GM23338 (cell line): Measurements from ENCODE around the gene DDX60. TPM values are rescaled to one million over a fixed set of nuclear protein-coding genes. Genes with fewer than 3 reads are reported as not detected.

Experiments
- ATAC-seq: fragments of 200-7000 bp; cut with Tn5 transposase; 3 replicates; pipeline ENCODE4 v1.9.1; 2020
- DNase-seq: peaks from one replicate; pipeline ENCODE4 v3.0.0-alpha.2; 2015; ENCODE audit warnings: low spot score
- H2AFZ ChIP-seq: fragments of 200-600 bp; sonication (generic); 2 replicates; pipeline ENCODE4 v1.8.0; 2016; ENCODE audit warnings: antibody characterized with exemption, mild to moderate bottlenecking, moderate library complexity
- H3F3A ChIP-seq: fragments of 200-600 bp; sonication (generic); replicated peaks from 2 replicates; pipeline ENCODE4 v1.8.0; 2017; ENCODE audit warnings: antibody characterized with exemption, mixed run types, low read depth
- H3K27ac ChIP-seq: fragments of 200-600 bp; sonication (generic); 2 replicates; pipeline ENCODE4 v1.6.1; 2016; ENCODE audit warnings: low read depth
- H3K27me3 ChIP-seq: fragments of 200-600 bp; sonication (generic); 2 replicates; pipeline ENCODE4 v1.8.0; 2016; ENCODE audit warnings: mild to moderate bottlenecking, mixed run types, moderate library complexity; ENCODE audit not compliant: insufficient read depth
- H3K36me3 ChIP-seq: fragments of 200-600 bp; sonication (generic); 2 replicates; pipeline ENCODE4 v1.8.0; 2016; ENCODE audit warnings: mild to moderate bottlenecking; ENCODE audit not compliant: insufficient read depth
- H3K4me1 ChIP-seq: fragments of 200-600 bp; sonication (generic); 2 replicates; pipeline ENCODE4 v1.8.0; 2016; ENCODE audit warnings: mild to moderate bottlenecking, moderate library complexity; ENCODE audit not compliant: insufficient read depth
- H3K4me2 ChIP-seq: fragments of 200-600 bp; sonication (generic); 2 replicates; pipeline ENCODE4 v1.7.1; 2017; ENCODE audit warnings: mixed run types
- H3K4me3 ChIP-seq: fragments of 200-600 bp; sonication (generic); 2 replicates; pipeline ENCODE4 v1.6.1; 2016; ENCODE audit warnings: mixed run types
- H3K79me2 ChIP-seq: fragments of 200-600 bp; sonication (generic); replicated peaks from 2 replicates; pipeline ENCODE4 v1.8.0; 2017; ENCODE audit warnings: mild to moderate bottlenecking; ENCODE audit not compliant: insufficient read depth
- H3K9me2 ChIP-seq: fragments of 200-600 bp; sonication (generic); 2 replicates; pipeline ENCODE4 v1.8.0; 2017; ENCODE audit not compliant: insufficient read depth
- H4K20me1 ChIP-seq: fragments of 200-600 bp; sonication (generic); replicated peaks from 2 replicates; pipeline ENCODE4 v1.8.0; 2017; ENCODE audit warnings: mild to moderate bottlenecking; ENCODE audit not compliant: insufficient read depth
- H3K27ac Mint-ChIP-seq: 2 replicates; pipeline ENCODE4 v1.8.0; 2020; ENCODE audit warnings: inconsistent platforms, mild to moderate bottlenecking, moderate library complexity, mixed read lengths
- H3K27me3 Mint-ChIP-seq: 3 replicates; pipeline ENCODE4 v1.8.0; 2022; ENCODE audit warnings: low read depth, mild to moderate bottlenecking, moderate library complexity, mixed read lengths, inconsistent platforms; ENCODE audit not compliant: insufficient read depth, poor library complexity
- H3K36me3 Mint-ChIP-seq: 3 replicates; pipeline ENCODE4 v1.8.0; 2021; ENCODE audit warnings: low read depth, mild to moderate bottlenecking, inconsistent platforms, moderate library complexity, mixed read lengths
- H3K4me1 Mint-ChIP-seq: 3 replicates; pipeline ENCODE4 v1.8.0; 2020; ENCODE audit warnings: mild to moderate bottlenecking, inconsistent platforms, mixed read lengths
- H3K4me3 Mint-ChIP-seq: 3 replicates; pipeline ENCODE4 v1.8.0; 2021; ENCODE audit warnings: moderate library complexity, mild to moderate bottlenecking, inconsistent platforms, mixed read lengths
- H3K9me3 Mint-ChIP-seq: 3 replicates; pipeline ENCODE4 v1.8.0; 2020; ENCODE audit warnings: moderate library complexity, mild to moderate bottlenecking, inconsistent platforms, mixed read lengths
- CREB1 ChIP-seq: fragments of 250-450 bp; sonication (Bioruptor Pico); IDR thresholded peaks from 2 replicates; pipeline ENCODE4 v1.5.0; 2020; ENCODE audit warnings: low read depth, mild to moderate bottlenecking, moderate library complexity
- CTCF ChIP-seq, 2 experiments: fragments of 200-600 bp in 1 of 2; sonication (generic) in 1 of 2; conservative IDR thresholded peaks; 2 replicates each; pipeline versions ENCODE4 v1.5.1 to v1.6.1; 2016 to 2017; ENCODE audit warnings: antibody characterized with exemption in 2 of 2, low read depth in 2 of 2, mild to moderate bottlenecking in 2 of 2, moderate library complexity in 1 of 2
- ETS1 ChIP-seq: IDR thresholded peaks from 2 replicates; pipeline ENCODE4 v1.6.1; 2016; ENCODE audit warnings: antibody characterized with exemption
- EZH2phosphoT487 ChIP-seq: fragments of 200-600 bp; sonication (generic); IDR thresholded peaks from one replicate; pipeline ENCODE4 v1.8.1; 2018; ENCODE audit warnings: antibody characterized with exemption; ENCODE audit not compliant: unreplicated experiment
- JUNB ChIP-seq: IDR thresholded peaks from one replicate; pipeline ENCODE4 v1.6.1; 2016; ENCODE audit warnings: antibody characterized with exemption; ENCODE audit not compliant: unreplicated experiment
- NANOG ChIP-seq: IDR thresholded peaks from 2 replicates; pipeline ENCODE4 v1.6.1; 2016; ENCODE audit warnings: antibody characterized with exemption, borderline replicate concordance
- POLR2AphosphoS5 ChIP-seq: IDR thresholded peaks from 2 replicates; pipeline ENCODE4 v1.6.1; 2016; ENCODE audit warnings: antibody characterized with exemption, low read depth
- REST ChIP-seq: IDR thresholded peaks from one replicate; pipeline ENCODE4 v1.6.1; 2018; ENCODE audit warnings: antibody characterized with exemption; ENCODE audit not compliant: unreplicated experiment
- STAT1 ChIP-seq: IDR thresholded peaks from one replicate; pipeline ENCODE4 v1.6.1; 2016; ENCODE audit warnings: antibody characterized with exemption; ENCODE audit not compliant: unreplicated experiment
- ZNF114 ChIP-seq: fragments of 250-450 bp; sonication (Bioruptor Pico); IDR thresholded peaks from 2 replicates; pipeline ENCODE4 v1.5.0; 2020; ENCODE audit warnings: mild to moderate bottlenecking, moderate library complexity
- ZNF331 ChIP-seq: fragments of 250-450 bp; sonication (Bioruptor Pico); IDR thresholded peaks from 2 replicates; pipeline ENCODE4 v1.5.0; 2020; ENCODE audit warnings: low read depth, mild to moderate bottlenecking, moderate library complexity
- polyA plus RNA-seq: library from polyadenylated mRNA; unstranded; fragments of >200 nt; fragmentation: Nextera tagmentation; extraction: Ambion mirVana; gene quantifications from 2 replicates; pipeline ENCODE4 v1.2.1, GENCODE V29; 2016
- total RNA-seq: library from RNA; depleted of rRNA; stranded (reverse); fragments of >200 nt; shearing (Covaris generic); gene quantifications from 2 replicates; pipeline ENCODE4 v1.2.3, GENCODE V29; 2014

DDX60 gene
- total and polyA plus RNA-seq, 2 experiments from 2014 or later = 1.0 to 1.4 TPM

GRCh38 chr4:168264903-168265302, 53.6 kb downstream of the DDX60 start:
- H3K79me2 ChIP-seq = no peaks in the 10 kb centered on the region
- TF ChIP-seq ZNF331 (no peak), POLR2AphosphoS5 (no peak), ZNF114 (CRISPR knock-in tag) (no peak), ETS1 (no peak)
- H3K9me2 ChIP-seq = no peaks in the 10 kb centered on the region; the same call in 1 of the 2 replicates
- H3K27ac Mint-ChIP-seq = no peak overlapping the region
- no peak overlapping the region for H3K4me3 ChIP-seq
- H3K36me3 Mint-ChIP-seq = no peaks in the 10 kb centered on the region
- no peak overlapping the region for H3K4me3 Mint-ChIP-seq
- no peaks in the 10 kb centered on the region for H3K36me3 ChIP-seq
- H4K20me1 ChIP-seq = no peaks in the 10 kb centered on the region
- no peak for DNase-seq
- H3K4me1 ChIP-seq = no peaks in the 10 kb centered on the region
- no peak overlapping the region for H3K4me2 ChIP-seq
- H3K27me3 ChIP-seq = no peaks in the 10 kb centered on the region
- H2AFZ ChIP-seq = no peak overlapping the region
- no peak for ATAC-seq
- no peaks in the 10 kb centered on the region for H3F3A ChIP-seq
- H3K27me3 Mint-ChIP-seq = no peaks in the 10 kb centered on the region
- no peak overlapping the region for H3K27ac ChIP-seq
- H3K4me1 Mint-ChIP-seq = peaks cover 2% of the 10 kb centered on the region; the same call in 1 of the 3 replicates
- H3K9me3 Mint-ChIP-seq = no peaks in the 10 kb centered on the region

- Histone ChIP-seq H3K36me3 (no peaks in the 10 kb centered on the region), H3K4me1 (no peaks in the 10 kb centered on the region), H3K79me2 (no peaks in the 10 kb centered on the region), H2AFZ (no peak overlapping the region), H3K4me2 (no peak overlapping the region), H3F3A (no peaks in the 10 kb centered on the region), H4K20me1 (no peaks in the 10 kb centered on the region), H3K4me3 (no peak overlapping the region), H3K9me2 (no peaks in the 10 kb centered on the region), H3K27ac (no peak overlapping the region), H3K27me3 (no peaks in the 10 kb centered on the region)
- ATAC-seq (no peak), DNase-seq (no peak)
- Mint-ChIP-seq H3K27me3 (no peaks in the 10 kb centered on the region), H3K9me3 (no peaks in the 10 kb centered on the region), H3K4me1 (peaks cover 2% of the 10 kb centered on the region; the same call in 1 of the 3 replicates), H3K4me3 (no peak overlapping the region), H3K27ac (no peak overlapping the region), H3K36me3 (no peaks in the 10 kb centered on the region)
- no peak for TF ChIP-seq STAT1
- TF ChIP-seq ZNF114 (CRISPR knock-in tag) = no peak
- no peak for TF ChIP-seq JUNB
- no peak for TF ChIP-seq CREB1 (CRISPR knock-in tag)
- no peak for TF ChIP-seq NANOG
- no peak for TF ChIP-seq EZH2phosphoT487
- no peak for TF ChIP-seq CTCF (conservative IDR thresholded peaks at IDR 0.05; ENCODE audit: low read depth in 2 of 2)
- TF ChIP-seq ETS1 = no peak
- TF ChIP-seq REST = no peak
- no peak for TF ChIP-seq ZNF331
- no peak for TF ChIP-seq POLR2AphosphoS5
Observed at GRCh38 chr4:168263039-168263438, 55.5 kb downstream of the DDX60 start.
